ENCODE data around the gene PDHX. TPM values are rescaled to one million over a fixed set of nuclear protein-coding genes. Genes with fewer than 3 reads are reported as not detected.

PDHX gene
- total RNA-seq, 4 donors from 2014 or later: 18.0 to 30.5 (median 26.2) TPM

DNA sequence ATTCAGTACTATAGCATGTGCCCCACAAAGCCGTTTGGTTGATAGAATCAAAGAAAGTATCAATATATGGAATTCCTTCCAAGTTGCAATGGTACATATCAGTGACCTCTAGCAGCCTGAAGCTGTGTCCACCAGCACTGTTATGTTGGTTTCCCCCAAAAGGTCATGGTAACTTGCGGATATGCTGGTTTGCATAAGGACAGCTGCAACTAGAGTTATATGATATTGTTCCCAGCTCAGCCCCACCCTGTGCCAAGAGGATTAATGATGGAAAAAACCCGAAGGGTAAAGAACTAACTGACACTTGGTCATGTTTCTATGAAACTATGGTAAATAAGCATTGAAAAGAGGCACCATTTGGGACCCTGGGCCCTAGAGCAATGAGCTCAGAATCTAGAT lies 93.5 kb downstream of the PDHX start:
- WGBS, 2 donors: 27 to 48% methylated on average over 3 of the region's 3 CpGs
- H3K4me3 ChIP-seq (ENCODE audit: low read depth, poor library complexity, severe bottlenecking): no peak overlapping the region
- intact Hi-C loops (cut with DNase I; ENCODE audit: low total_unique reads): no loop called here
- DNase-seq (ENCODE audit: low spot score in 2 of 2): no peak
- TF ChIP-seq CTCF (IDR thresholded peaks at IDR 0.05): no peak
- no peak for TF ChIP-seq POLR2A (IDR thresholded peaks at IDR 0.05)

GRCh38 chr11:35010654-35011053 lies 94.2 kb downstream of the PDHX start:
- no peak for DNase-seq (ENCODE audit: low spot score in 2 of 2)
- no peak overlapping the region for H3K4me3 ChIP-seq (ENCODE audit: low read depth, poor library complexity, severe bottlenecking)
- WGBS, 2 donors: 64 to 90% methylated on average over 5 of the region's 5 CpGs
- intact Hi-C loops (cut with DNase I; ENCODE audit: low total_unique reads): no loop called here
- TF ChIP-seq POLR2A (IDR thresholded peaks at IDR 0.05) (no peak), CTCF (IDR thresholded peaks at IDR 0.05) (no peak)

DNA sequence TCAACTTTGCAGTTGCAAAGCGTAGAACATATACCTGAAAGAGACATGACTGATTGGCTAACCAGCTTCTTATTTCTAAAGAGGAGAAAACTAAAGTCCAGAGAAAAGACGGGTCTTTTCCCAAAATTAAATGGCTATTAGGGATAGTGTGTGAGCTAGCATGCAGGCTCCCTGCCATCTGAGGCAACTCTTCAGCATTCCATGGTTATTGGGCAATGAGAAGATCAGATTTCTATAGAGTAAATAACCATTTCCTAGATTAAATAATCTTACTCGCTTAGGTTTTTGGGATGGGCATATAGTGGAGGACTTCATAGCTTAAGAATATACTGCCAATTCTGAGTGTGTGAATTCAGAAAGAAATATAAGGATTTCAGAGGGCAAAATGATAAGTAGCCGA lies 95.0 kb downstream of the PDHX start:
- DNase-seq (ENCODE audit: low spot score in 2 of 2): no peak
- intact Hi-C loops (cut with DNase I; ENCODE audit: low total_unique reads): no loop called here
- no peak for TF ChIP-seq POLR2A (IDR thresholded peaks at IDR 0.05)
- no peak for TF ChIP-seq CTCF (IDR thresholded peaks at IDR 0.05)
- no peak overlapping the region for H3K4me3 ChIP-seq (ENCODE audit: low read depth, poor library complexity, severe bottlenecking)
- 87 to 91% methylated on average over 4 of the region's 4 CpGs for WGBS, 2 donors

DNA sequence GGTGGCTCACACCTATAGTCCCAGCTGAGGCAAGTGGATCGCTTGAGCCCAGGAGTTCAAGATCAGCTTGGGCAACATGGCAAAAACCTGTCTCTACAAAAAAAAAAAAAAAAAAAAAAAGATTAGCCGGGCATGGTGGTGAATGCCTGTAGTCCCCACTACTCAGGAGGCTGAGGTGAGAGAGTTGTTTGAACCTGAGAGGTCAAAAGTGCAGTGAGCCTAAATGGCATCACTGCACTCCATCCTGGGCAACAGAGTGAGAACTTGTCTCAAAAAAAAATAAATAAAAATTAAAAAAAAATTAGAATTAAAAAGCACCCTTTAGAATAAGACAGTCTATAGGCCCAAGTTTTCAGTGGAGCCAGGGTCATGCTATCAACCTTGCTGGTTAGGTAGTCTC lies 95.5 kb downstream of the PDHX start:
- 94 to 100% methylated on average over 2 of the region's 2 CpGs for WGBS, 2 donors
- TF ChIP-seq CTCF (IDR thresholded peaks at IDR 0.05): no peak
- TF ChIP-seq POLR2A (IDR thresholded peaks at IDR 0.05): no peak
- intact Hi-C loops (cut with DNase I; ENCODE audit: low total_unique reads): no loop called here
- DNase-seq (ENCODE audit: low spot score in 2 of 2): no peak
- H3K4me3 ChIP-seq (ENCODE audit: low read depth, poor library complexity, severe bottlenecking): no peak overlapping the region

- no peak overlapping the region for H3K4me3 ChIP-seq (ENCODE audit: low read depth, poor library complexity, severe bottlenecking)
- intact Hi-C loops (cut with DNase I; ENCODE audit: low total_unique reads): no loop called here
- TF ChIP-seq CTCF (IDR thresholded peaks at IDR 0.05) (no peak), POLR2A (IDR thresholded peaks at IDR 0.05) (no peak)
- WGBS, 2 donors: 68 to 69% methylated on average over 8 of the region's 8 CpGs
- DNase-seq (ENCODE audit: low spot score in 2 of 2): no peak
Measured at GRCh38 chr11:35012467-35013191, 96.2 kb downstream of the PDHX start.
